Astrocyte (in vitro differentiated cells and primary cell): ENCODE results near the gene SIGLEC8. TPM values are rescaled to one million over a fixed set of nuclear protein-coding genes. Genes with fewer than 3 reads are reported as not detected.

ENCODE experiments used
- DNase-seq: peaks from one replicate; pipeline ENCODE4 v3.0.0-alpha.2; 2010; ENCODE audit warnings: low read depth
- FAIRE-seq: peaks from 2 replicates; lab custom pipeline; 2011; peaks lifted over from hg19 to GRCh38; lab: Jason Lieb, UNC
- H2AFZ ChIP-seq: 2 replicates; pipeline ENCODE4 v1.6.0; 2012; ENCODE audit warnings: low read depth, low read length, inconsistent platforms
- H3K27ac ChIP-seq: 2 replicates; pipeline ENCODE4 v1.5.1; 2011; ENCODE audit warnings: low read depth, low read length, inconsistent platforms
- H3K27me3 ChIP-seq: 2 replicates; pipeline ENCODE4 v1.6.0; 2011; ENCODE audit warnings: low read length, inconsistent platforms; ENCODE audit not compliant: insufficient read depth
- H3K36me3 ChIP-seq: 2 replicates; pipeline ENCODE4 v1.5.1; 2011; ENCODE audit warnings: low read length, inconsistent platforms; ENCODE audit not compliant: insufficient read depth
- H3K4me1 ChIP-seq: 2 replicates; pipeline ENCODE4 v1.5.1; 2011; ENCODE audit warnings: low read length, inconsistent platforms; ENCODE audit not compliant: insufficient read depth
- H3K4me2 ChIP-seq: 2 replicates; pipeline ENCODE4 v1.6.0; 2012; ENCODE audit warnings: low read length, inconsistent platforms
- H3K4me3 ChIP-seq: 2 replicates; pipeline ENCODE4 v1.5.1; 2011; ENCODE audit warnings: low read depth, mild to moderate bottlenecking, low read length, inconsistent platforms; ENCODE audit not compliant: insufficient read depth
- H3K79me2 ChIP-seq: 2 replicates; pipeline ENCODE4 v1.6.0; 2012; ENCODE audit warnings: mild to moderate bottlenecking, low read length, inconsistent platforms; ENCODE audit not compliant: insufficient read depth
- H3K9ac ChIP-seq: 2 replicates; pipeline ENCODE4 v1.6.0; 2012; ENCODE audit warnings: mild to moderate bottlenecking, low read length, inconsistent platforms
- H3K9me3 ChIP-seq: 2 replicates; pipeline ENCODE4 v1.5.1; 2012; ENCODE audit warnings: low read depth, mild to moderate bottlenecking, low read length, inconsistent platforms; ENCODE audit not compliant: insufficient read depth
- H4K20me1 ChIP-seq: 2 replicates; pipeline ENCODE4 v1.6.0; 2012; ENCODE audit warnings: low read length, inconsistent platforms; ENCODE audit not compliant: insufficient read depth
- H3K27ac Mint-ChIP-seq: one replicate; pipeline ENCODE4 v1.8.0; 2021; ENCODE audit warnings: mild to moderate bottlenecking, mixed read lengths; ENCODE audit not compliant: unreplicated experiment
- H3K27me3 Mint-ChIP-seq: one replicate; pipeline ENCODE4 v1.8.0; 2021; ENCODE audit warnings: low read depth, mixed read lengths; ENCODE audit not compliant: unreplicated experiment
- H3K36me3 Mint-ChIP-seq: one replicate; pipeline ENCODE4 v1.8.0; 2021; ENCODE audit warnings: low read depth, mixed read lengths; ENCODE audit not compliant: unreplicated experiment
- H3K4me1 Mint-ChIP-seq: one replicate; pipeline ENCODE4 v1.8.0; 2021; ENCODE audit warnings: low read depth, mixed read lengths; ENCODE audit not compliant: unreplicated experiment
- H3K4me3 Mint-ChIP-seq: one replicate; pipeline ENCODE4 v1.8.0; 2021; ENCODE audit warnings: mild to moderate bottlenecking, moderate library complexity, mixed read lengths; ENCODE audit not compliant: unreplicated experiment
- H3K9me3 Mint-ChIP-seq: one replicate; pipeline ENCODE4 v1.8.0; 2021; ENCODE audit warnings: mild to moderate bottlenecking, mixed read lengths; ENCODE audit not compliant: unreplicated experiment
- EZH2 ChIP-seq: IDR thresholded peaks from 2 replicates; pipeline ENCODE4 v1.6.1; 2012; ENCODE audit warnings: mild to moderate bottlenecking, low read length, inconsistent platforms; ENCODE audit not compliant: insufficient read depth
- total RNA-seq: library from RNA; stranded (reverse); gene quantifications from 2 replicates; pipeline ENCODE4 v1.2.1, GENCODE V29; 2021
- TF ChIP-seq, protein P1 (sequence below): IDR thresholded peaks from 2 replicates; pipeline ENCODE4 v1.5.1; 2011; ENCODE audit warnings: low read depth, mild to moderate bottlenecking, inconsistent platforms, low read length, moderate library complexity; ENCODE audit not compliant: insufficient read depth

SIGLEC8 gene
- total RNA-seq, 1 donor from 2014 or later: not detected

DNA sequence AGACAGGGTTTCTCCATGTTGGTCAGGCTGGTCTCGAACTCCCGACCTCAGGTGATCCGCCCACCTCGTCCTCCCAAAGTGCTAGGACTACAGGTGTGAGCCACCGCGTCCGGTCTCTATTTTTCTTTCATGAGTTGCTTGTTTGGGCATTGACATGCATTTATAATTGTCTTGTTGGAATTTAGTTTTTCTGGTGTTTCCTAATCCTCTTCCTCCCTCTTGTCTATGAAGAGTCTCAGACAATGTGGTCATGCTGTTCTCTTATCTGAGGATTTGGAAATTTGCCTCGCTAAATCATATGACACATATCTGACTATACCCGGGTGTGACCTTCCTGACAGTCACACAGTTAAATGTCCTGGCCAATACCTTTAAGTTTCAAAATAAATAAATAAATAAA is 12.7 kb upstream of the SIGLEC8 start:
- H3K9me3 Mint-ChIP-seq: no peaks in the 10 kb centered on the region

DNA sequence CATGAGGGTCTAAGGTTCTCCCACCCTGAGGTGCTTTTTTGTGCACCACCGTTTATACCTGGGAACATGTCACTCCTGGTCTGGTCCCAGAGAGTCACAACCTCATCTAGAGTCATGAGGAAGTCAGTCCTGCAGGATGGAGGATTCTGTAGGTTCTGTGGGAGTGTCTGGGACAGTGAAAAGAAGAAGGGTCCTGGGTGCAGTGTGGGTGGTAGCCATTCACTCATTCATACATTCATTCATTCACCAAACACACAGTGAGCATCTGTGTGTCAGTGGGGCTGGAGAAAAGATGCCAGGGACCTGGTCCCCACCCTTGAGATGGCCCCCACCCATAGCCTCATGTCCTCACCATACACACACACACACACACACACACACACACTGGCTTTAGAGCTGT is 11.4 kb upstream of the SIGLEC8 start:
- Histone ChIP-seq H3K27me3 (no peaks in the 10 kb centered on the region), H3K4me3 (no peak overlapping the region), H3K36me3 (no peaks in the 10 kb centered on the region), H3K9me3 (no peaks in the 10 kb centered on the region), H3K79me2 (no peaks in the 10 kb centered on the region), H3K4me2 (no peak overlapping the region), H2AFZ (no peak overlapping the region), H3K4me1 (no peaks in the 10 kb centered on the region), H3K9ac (no peak overlapping the region), H4K20me1 (no peaks in the 10 kb centered on the region), H3K27ac (no peak overlapping the region)
- FAIRE-seq (no peak), DNase-seq (no peak)
- no peak overlapping the region for H3K27ac Mint-ChIP-seq
- H3K9me3 Mint-ChIP-seq: no peaks in the 10 kb centered on the region
- no peaks in the 10 kb centered on the region for H3K36me3 Mint-ChIP-seq
- H3K4me3 Mint-ChIP-seq: no peak overlapping the region
- H3K27me3 Mint-ChIP-seq: peaks cover 59% of the 10 kb centered on the region
- TF ChIP-seq, protein P1, sequence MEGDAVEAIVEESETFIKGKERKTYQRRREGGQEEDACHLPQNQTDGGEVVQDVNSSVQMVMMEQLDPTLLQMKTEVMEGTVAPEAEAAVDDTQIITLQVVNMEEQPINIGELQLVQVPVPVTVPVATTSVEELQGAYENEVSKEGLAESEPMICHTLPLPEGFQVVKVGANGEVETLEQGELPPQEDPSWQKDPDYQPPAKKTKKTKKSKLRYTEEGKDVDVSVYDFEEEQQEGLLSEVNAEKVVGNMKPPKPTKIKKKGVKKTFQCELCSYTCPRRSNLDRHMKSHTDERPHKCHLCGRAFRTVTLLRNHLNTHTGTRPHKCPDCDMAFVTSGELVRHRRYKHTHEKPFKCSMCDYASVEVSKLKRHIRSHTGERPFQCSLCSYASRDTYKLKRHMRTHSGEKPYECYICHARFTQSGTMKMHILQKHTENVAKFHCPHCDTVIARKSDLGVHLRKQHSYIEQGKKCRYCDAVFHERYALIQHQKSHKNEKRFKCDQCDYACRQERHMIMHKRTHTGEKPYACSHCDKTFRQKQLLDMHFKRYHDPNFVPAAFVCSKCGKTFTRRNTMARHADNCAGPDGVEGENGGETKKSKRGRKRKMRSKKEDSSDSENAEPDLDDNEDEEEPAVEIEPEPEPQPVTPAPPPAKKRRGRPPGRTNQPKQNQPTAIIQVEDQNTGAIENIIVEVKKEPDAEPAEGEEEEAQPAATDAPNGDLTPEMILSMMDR: no peak
- TF ChIP-seq EZH2: no peak
- no peaks in the 10 kb centered on the region for H3K4me1 Mint-ChIP-seq

More for the DNA sequence above, 12.7 kb upstream of the SIGLEC8 start:
- Histone ChIP-seq H3K9me3 (no peaks in the 10 kb centered on the region), H3K79me2 (no peaks in the 10 kb centered on the region), H3K4me2 (no peak overlapping the region), H4K20me1 (no peaks in the 10 kb centered on the region), H3K27ac (no peak overlapping the region), H3K4me1 (no peaks in the 10 kb centered on the region), H3K4me3 (no peak overlapping the region), H3K27me3 (no peaks in the 10 kb centered on the region), H3K9ac (no peak overlapping the region), H3K36me3 (no peaks in the 10 kb centered on the region), H2AFZ (no peak overlapping the region)
- DNase-seq (no peak), FAIRE-seq (no peak)
- Mint-ChIP-seq H3K4me1 (no peaks in the 10 kb centered on the region), H3K4me3 (no peak overlapping the region), H3K27me3 (peaks cover 57% of the 10 kb centered on the region), H3K36me3 (no peaks in the 10 kb centered on the region), H3K27ac (no peak overlapping the region)
- TF ChIP-seq, protein P1: no peak
- TF ChIP-seq EZH2: no peak

DNA sequence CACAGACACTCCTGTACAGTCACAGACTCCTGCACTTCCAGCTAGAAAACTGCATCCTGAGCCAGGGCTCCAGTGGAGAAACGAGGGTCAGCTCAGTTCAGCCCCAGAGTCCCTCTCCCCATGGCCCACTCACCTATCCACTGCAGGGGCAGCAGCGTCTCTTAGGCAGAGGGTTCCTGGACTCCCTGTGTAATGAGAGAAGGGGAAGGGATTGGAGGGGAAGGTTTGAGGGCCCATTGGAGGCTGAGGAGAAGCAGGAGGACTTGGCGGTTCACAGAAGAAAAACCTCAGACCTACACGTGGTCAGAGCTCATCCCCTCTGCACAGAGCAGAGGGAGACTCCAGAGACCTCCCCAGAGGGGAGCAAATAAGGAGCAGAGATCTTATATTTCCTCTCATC is 10.9 kb upstream of the SIGLEC8 start:
- Mint-ChIP-seq H3K27me3 (peaks cover 57% of the 10 kb centered on the region), H3K4me3 (no peak overlapping the region), H3K4me1 (no peaks in the 10 kb centered on the region), H3K27ac (no peak overlapping the region), H3K36me3 (no peaks in the 10 kb centered on the region), H3K9me3 (no peaks in the 10 kb centered on the region)
- no peaks in the 10 kb centered on the region for H3K9me3 ChIP-seq
- no peaks in the 10 kb centered on the region for H4K20me1 ChIP-seq
- no peak for FAIRE-seq
- no peaks in the 10 kb centered on the region for H3K79me2 ChIP-seq
- no peak overlapping the region for H3K9ac ChIP-seq
- H3K27ac ChIP-seq: no peak overlapping the region
- no peak for TF ChIP-seq EZH2
- TF ChIP-seq, protein P1: no peak
- no peaks in the 10 kb centered on the region for H3K4me1 ChIP-seq
- H2AFZ ChIP-seq: no peak overlapping the region
- DNase-seq: no peak
- H3K4me3 ChIP-seq: no peak overlapping the region
- H3K36me3 ChIP-seq: no peaks in the 10 kb centered on the region
- H3K4me2 ChIP-seq: no peak overlapping the region
- no peaks in the 10 kb centered on the region for H3K27me3 ChIP-seq
